Measurements from ENCODE around the gene DPYSL5.

Gene DPYSL5

DNA sequence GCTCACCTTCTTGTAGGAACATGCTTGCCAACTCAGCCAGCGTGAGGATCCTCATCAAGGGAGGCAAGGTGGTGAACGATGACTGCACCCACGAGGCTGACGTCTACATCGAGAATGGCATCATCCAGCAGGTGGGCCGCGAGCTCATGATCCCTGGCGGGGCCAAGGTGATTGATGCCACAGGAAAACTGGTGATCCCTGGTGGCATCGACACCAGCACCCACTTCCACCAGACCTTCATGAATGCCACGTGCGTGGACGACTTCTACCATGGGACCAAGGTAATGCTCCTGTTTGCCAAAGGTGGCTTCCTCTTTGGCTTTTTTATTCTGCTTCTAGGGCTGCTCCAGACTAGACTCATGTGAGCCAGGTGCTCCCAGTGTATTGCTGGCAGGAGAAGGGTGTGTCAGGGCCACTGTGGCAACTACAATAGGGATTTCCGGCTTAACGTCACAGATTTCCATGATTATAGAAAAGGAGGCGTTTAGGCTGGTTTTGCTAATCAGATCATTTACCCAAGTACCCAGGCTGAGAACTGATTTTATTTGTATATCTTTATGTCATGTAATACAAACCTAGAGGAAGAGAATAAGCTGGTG is 50.6 kb downstream of the DPYSL5 start:
- no peak for DNase-seq (ENCODE audit: low read depth in 1 of 2, low spot score in 1 of 2)

DNA sequence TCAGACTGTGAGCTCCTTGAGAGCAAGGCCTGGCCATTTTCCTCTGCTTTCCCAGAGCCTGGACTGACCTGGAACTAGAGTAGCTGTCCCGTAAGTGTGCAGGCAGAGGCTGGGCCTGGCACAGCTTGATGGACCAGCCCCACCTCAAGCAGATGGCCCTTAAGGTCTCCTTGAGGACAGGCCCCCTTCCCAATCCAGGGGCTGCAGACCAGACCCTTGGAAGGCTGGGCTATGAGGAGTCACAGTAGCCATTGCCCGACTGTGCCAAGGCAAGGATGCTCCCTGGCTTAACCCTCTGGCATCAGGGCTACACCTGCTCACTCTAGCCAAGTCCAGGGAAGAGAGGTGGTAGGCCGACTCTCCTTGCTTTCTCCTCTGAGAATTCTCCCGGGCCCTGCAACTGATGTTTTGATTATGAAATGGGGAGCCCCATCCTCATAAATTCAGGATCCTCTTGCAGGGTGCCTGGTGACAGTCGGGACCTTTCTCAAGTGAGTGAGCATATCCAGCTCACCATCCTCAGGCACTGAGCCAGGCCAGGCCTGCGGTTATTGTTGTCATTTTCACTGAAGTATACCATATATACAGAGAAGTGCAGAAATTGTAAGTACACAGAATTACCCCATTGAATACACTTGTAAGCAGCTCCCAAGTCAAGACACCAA is 51.7 kb downstream of the DPYSL5 start:
- no peak for DNase-seq (ENCODE audit: low read depth in 1 of 2, low spot score in 1 of 2)

GRCh38 chr2:26900831-26901321 is 52.9 kb downstream of the DPYSL5 start:
- DNase-seq (ENCODE audit: low read depth in 1 of 2, low spot score in 1 of 2) = no peak

GRCh38 chr2:26901326-26902183 is 53.6 kb downstream of the DPYSL5 start:
- DNase-seq (ENCODE audit: low read depth in 1 of 2, low spot score in 1 of 2) = no peak

- no peak for DNase-seq (ENCODE audit: low read depth in 1 of 2, low spot score in 1 of 2)
Measured at GRCh38 chr2:26903676-26904075, 55.7 kb downstream of the DPYSL5 start.

GRCh38 chr2:26904839-26905238 is 56.9 kb downstream of the DPYSL5 start:
- DNase-seq (ENCODE audit: low read depth in 1 of 2, low spot score in 1 of 2) = no peak

DNA sequence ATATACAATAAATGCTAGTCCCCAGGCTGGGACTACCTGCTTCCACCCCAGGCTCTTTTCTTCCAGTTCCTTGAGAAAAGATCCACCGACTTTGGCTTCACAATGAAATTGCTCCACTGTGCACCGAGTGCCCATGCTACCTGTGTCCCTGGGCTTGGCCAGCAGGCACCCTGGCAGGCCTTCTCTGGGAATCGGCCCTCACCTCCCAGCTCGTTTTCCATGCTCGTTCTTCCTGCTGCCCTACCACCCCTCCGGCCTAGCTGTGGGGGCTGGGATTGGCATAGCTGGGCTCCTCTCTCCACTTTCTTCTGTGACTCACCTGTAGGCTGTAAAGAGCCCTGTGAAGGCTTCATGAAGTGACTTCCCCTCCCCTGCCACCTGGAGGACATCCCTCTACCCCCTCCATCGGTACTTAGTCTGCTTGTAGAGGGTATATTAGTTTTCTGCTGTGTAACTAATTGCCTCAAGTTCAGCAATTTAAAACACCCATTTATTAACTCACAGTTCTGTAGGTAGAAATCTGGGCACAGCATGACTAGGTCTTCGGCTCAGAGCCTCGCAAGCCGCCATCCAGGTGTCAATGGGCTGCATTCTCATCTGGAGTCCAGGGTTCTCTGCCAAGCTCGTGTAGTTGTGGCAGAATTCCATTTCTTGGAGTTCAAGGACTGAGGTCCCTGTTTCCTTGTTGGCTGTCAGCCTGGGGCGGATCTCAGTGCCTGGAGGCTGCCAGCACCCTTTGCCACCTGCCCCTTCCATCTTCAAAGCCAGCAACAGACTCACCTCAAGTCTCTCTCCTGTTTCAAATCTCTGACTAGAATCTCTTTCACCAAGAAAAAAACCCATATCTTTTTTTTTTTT is 57.6 kb downstream of the DPYSL5 start:
- no peak for DNase-seq (ENCODE audit: low read depth in 1 of 2, low spot score in 1 of 2)

- no peak for DNase-seq (ENCODE audit: low read depth in 1 of 2, low spot score in 1 of 2)
Measured at GRCh38 chr2:26907416-26907815, 59.5 kb downstream of the DPYSL5 start.

GRCh38 chr2:26910176-26910575 is 62.2 kb downstream of the DPYSL5 start:
- no peak for DNase-seq (ENCODE audit: low read depth in 1 of 2, low spot score in 1 of 2)

DNA sequence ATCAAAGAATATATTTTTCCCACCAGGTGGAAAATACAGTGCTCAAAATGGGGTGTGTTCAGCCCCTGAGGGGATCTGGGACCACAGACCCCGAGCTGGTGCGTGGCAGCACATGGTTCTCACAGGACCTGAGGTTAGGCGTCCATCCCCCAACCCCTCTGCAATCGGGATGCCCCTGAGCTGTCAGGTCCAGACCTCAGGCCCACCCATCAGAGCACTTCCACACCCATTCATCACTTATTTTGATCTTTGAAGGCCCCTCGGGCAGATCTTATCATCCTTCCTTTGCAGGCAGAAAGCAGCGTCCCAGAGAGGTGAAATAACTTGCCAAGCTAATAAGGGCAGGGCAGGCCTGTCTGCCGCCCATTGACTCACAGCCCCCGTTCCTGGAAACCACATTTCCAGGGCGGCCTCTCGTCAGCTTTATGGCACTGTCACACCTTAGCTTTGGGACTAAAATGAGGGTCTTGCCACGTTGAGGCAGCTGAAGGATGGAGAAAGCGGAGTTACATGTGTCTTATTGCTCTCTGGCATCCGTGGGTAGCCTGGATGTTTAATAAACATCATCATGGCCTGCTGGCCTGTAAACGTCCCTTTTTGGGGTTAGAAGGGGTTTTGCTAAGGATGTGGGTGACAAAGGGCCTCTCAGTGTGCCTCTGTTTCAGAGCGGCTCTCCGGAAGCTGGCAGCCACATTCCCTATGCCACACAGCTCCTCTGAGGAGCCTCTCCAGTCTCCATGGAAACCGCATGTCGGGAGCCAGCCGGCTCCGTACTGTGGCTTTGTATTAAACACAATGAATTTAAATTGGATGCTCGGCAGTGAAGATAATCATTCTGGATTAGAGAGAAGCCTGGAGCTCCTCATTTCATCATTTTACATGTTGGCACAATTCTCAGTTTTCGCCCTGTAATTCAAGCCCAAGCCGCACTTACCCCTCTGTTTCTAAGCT is 64.3 kb downstream of the DPYSL5 start:
- no peak for DNase-seq (ENCODE audit: low read depth in 1 of 2, low spot score in 1 of 2)

- DNase-seq (ENCODE audit: low read depth in 1 of 2, low spot score in 1 of 2) = no peak
Measured at GRCh38 chr2:26913606-26913998, 65.7 kb downstream of the DPYSL5 start.

- DNase-seq (ENCODE audit: low read depth in 1 of 2, low spot score in 1 of 2) = no peak
Measured at GRCh38 chr2:26913999-26914658, 66.2 kb downstream of the DPYSL5 start.

DNA sequence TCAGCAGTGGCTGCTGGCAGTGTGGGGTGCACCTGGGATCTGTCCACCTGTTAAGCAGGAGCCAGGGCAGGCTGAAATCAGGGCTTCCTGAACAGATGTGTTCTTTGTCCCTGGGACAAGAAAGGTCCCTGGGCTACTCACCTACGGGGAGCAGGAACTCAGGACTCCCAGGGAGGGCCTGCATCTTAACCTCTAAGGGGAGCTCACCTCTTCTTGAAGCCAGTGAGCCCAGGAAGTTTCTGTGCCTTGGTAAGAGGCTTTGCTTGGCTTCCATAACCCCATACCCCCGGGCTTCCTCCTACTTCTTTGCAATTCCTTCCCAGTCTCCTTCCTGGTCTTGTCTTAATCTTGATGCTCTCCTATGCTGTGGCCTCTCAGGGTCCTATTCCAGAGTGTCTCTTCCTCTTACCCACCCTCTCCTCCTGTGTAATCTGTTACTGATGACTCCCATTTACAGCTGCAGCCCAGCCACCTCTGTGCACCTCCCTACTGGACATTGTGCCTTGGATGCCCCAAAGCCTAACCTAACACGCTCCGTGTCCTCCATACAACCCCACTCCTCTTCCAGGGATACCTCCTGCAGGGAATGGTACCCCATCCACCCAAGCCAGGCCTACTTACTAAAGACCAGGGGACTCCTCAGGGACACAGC is 66.9 kb downstream of the DPYSL5 start:
- DNase-seq (ENCODE audit: low read depth in 1 of 2, low spot score in 1 of 2) = no peak

- no peak for DNase-seq (ENCODE audit: low read depth in 1 of 2, low spot score in 1 of 2)
Measured at GRCh38 chr2:26915316-26915715, 67.4 kb downstream of the DPYSL5 start.

DNA sequence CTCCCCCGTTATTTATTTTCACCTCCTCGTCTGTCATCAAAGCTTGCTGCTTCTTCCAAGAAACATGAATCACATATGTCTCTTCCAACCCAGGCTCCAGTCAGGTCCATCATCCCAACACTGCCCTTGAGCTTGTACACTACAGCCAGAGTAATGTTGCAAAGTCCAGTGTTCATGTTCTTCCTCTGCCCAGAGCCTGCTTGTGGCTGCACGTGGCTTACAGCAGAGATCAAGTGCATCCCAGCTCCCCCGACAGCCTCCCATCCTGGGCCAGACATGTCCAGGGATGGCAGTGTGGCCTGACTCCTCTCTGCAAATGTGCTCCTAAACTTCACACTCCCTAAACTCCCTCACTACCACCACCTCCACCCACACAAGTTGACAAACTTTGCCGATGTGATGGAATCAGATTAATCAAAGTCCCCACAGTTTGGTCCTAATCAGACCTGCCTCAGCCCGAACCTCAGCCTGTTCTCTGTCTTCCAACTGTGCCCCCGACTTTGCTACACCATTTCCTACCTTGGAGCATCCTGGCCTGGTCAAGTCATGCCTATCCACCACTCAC is 68.3 kb downstream of the DPYSL5 start:
- no peak for DNase-seq (ENCODE audit: low read depth in 1 of 2, low spot score in 1 of 2)

- no peak for DNase-seq (ENCODE audit: low read depth in 1 of 2, low spot score in 1 of 2)
Measured at GRCh38 chr2:26917135-26917836, 69.4 kb downstream of the DPYSL5 start.

- DNase-seq (ENCODE audit: low read depth in 1 of 2, low spot score in 1 of 2) = no peak
Measured at GRCh38 chr2:26921323-26921722, 73.4 kb downstream of the DPYSL5 start.
